NCI-H128 (cell line): ENCODE data around the gene SNX20.

ENCODE experiments used
- DNase-seq: peaks from one replicate; lab custom pipeline; 2025; ENCODE audit not compliant: unreplicated experiment; lab: John Stamatoyannopoulos, UW

Gene SNX20

DNA sequence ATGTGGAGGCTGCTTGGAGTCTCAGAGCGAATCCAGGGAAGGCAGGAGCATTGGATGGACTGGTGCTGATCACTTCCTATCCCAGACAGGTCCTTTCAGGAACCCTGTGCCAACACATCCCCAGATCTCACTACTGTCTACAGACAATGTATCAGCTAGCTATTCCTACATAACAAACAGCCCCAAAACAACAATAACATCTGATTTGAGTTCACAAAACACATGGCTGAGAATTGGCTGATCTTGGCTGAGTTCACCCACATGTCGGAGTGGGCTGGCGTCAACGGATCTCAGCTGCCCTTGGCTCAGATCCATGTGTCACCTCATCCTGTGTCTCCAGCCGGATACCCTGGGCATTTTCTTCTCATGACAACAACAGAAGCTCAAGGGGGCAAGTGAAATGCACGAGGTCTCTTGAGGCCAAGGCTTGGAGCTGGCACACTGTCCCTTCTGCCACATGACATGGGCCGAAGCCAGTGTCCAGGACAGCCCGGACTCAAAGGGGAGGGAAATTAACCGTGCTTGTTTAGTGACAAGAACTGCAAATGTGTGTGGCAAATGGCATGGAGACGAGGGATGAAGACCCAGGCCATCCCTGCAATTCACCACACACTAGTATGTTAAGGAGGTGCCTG is 18.7 kb downstream of the SNX20 start:
- no peak for DNase-seq

GRCh38 chr16:50659806-50660205 is 21.3 kb downstream of the SNX20 start:
- DNase-seq: no peak

DNA sequence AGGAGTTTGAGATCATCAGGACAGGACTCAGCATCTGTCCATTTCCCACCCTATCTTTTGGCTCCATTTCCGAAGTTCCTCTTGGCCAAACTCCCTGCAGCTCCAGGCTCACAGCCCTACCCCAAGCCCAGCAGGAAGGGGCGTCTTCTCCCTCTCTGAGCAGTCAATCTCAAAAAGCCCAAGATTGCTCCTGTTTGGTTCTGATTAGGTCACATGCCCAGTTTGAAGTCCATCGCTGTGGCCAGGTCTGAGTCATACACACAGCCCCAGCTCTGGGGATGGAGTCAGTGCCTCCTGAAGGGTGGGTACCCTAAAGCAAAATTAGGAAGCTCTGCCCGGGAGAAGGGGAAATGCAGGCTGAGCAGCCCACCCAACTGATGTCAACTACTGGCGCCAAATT is 23.9 kb downstream of the SNX20 start:
- no peak for DNase-seq

DNA sequence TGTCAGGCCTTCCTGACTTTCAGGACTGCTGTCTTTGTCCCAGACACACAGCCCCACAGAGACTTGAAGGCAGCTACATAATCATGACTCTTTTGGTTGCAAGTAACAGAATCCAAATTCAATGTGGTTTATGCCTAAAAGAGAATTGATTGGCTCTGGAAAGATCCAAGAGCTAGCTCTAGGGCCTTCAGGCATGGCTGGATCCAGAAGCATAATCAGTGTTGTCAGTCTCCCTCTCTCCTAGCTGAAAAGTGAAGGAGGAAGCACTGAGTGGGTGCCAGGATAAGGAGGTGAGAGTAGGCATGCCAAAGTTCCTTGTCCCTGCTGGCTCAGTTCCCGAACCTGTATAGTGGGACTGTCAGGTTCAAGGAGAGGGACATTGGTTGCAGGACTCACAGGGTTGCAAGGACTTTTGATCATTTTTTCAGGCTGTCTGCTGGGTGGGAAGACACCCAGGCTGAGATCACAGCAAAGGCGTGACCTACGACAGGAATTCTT is 25.5 kb downstream of the SNX20 start:
- DNase-seq: no peak

- DNase-seq: no peak
These were observed 27.2 kb downstream of the SNX20 start for GRCh38 chr16:50653633-50654519.

DNA sequence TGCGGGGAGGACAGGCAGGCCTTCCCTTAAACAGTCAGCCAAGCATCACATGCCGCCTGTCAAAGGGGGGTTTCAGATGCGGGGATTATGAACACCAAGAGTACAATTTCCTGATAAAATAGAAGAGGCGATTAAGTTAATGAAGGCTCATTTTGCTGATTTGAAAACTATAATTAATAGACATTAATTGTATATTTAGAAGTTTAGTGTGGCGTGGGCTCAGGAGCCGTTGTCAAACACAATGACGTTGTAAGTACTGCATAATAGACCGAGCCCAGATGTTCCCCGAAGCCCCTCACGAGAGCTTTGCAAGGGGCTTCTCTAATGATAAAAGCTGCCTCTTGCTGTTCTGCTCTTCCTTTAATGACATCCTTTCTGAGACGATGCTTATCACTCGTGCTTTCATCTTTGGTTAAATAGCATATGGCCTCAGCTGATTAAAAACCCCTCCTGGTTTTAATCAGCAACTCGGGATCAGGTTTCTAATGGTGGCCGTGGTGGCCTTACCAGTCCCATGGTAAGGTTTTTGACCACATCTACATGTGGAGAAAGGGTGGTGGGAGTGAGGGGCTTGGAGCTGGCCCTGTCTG is 28.2 kb downstream of the SNX20 start:
- DNase-seq: no peak

GRCh38 chr16:50651835-50652438 is 29.2 kb downstream of the SNX20 start:
- DNase-seq: no peak

DNA sequence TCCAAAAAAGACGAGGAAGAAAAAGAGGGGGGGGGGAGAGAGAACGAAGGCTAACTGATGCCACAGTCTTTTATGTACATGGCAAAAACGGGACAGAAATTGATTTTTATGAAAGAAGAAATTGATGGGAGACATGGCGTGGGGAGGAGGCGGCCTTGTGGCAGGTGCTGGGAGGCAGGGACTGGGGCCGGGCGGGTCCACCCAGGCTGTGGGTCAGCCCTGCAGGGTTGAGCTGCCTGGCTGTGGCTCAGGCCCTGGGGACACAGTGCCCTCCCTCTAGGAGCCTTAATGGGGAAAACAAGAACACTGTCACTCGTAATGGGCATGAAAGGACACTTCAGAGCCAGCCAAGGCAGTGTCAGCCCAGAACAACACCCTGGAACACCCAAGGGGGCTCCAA is 34.8 kb downstream of the SNX20 start:
- DNase-seq: no peak

GRCh38 chr16:50645563-50646220 is 35.4 kb downstream of the SNX20 start:
- no peak for DNase-seq

DNA sequence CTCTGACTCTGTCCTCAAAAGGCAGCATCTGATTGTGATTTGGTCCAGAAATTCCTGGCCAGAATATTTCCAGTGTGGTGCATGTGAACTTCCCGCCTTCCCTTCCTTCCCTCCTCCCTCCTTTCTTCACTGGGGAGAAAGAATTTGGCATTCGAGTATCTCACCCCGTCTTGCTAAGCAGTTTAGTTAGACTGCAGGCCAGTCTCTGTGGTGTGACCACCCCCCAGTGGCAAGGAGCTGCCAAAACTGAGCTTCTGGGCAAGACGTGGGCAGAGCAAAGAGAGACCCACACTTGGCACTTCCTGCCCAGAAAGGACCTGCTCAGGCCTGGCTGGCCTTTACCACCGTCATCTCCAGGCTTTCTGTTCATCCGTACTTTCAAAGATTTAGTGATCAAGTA is 36.4 kb downstream of the SNX20 start:
- DNase-seq: no peak

- no peak for DNase-seq
These were observed 36.9 kb downstream of the SNX20 start for GRCh38 chr16:50644245-50644644.

- DNase-seq: no peak
These were observed 37.9 kb downstream of the SNX20 start for GRCh38 chr16:50643192-50643591.

DNA sequence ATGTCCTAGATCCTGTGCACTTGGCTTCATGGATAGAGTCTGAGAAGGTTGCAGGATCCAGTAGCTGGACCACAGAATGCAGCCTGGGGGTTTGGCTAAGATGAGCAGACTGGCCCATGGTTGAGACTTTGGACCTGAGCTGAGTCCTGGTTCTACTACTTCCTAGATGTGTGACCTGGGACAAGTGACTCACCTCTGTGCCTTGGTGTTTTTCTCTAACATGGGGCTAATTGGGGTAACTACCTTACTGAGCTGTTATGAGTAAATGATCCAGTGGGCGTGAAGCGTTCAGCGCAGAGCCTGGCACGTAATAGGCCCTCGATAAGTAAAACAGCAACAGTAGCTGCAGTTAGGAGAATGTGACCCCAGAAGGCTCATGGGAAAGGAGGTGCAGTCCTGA is 38.8 kb downstream of the SNX20 start:
- no peak for DNase-seq

DNA sequence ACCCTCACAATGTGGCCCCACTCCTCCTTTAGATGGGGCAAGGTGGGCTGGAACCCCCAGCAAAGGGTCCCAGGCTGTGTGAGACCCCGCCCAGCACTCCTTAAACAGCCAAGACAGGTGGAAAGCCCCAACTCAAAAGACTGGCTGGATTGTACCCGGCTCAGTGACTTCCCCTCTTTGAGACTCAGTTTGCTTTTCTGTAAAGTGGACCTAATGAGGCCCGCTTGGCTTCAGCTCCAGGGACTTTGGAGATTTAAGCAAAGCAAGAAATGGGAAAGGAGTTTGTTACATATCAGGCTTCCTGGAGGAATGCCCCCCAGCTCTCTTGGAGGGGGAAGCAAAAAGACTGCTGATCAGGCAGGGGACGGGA is 39.3 kb downstream of the SNX20 start:
- no peak for DNase-seq

DNA sequence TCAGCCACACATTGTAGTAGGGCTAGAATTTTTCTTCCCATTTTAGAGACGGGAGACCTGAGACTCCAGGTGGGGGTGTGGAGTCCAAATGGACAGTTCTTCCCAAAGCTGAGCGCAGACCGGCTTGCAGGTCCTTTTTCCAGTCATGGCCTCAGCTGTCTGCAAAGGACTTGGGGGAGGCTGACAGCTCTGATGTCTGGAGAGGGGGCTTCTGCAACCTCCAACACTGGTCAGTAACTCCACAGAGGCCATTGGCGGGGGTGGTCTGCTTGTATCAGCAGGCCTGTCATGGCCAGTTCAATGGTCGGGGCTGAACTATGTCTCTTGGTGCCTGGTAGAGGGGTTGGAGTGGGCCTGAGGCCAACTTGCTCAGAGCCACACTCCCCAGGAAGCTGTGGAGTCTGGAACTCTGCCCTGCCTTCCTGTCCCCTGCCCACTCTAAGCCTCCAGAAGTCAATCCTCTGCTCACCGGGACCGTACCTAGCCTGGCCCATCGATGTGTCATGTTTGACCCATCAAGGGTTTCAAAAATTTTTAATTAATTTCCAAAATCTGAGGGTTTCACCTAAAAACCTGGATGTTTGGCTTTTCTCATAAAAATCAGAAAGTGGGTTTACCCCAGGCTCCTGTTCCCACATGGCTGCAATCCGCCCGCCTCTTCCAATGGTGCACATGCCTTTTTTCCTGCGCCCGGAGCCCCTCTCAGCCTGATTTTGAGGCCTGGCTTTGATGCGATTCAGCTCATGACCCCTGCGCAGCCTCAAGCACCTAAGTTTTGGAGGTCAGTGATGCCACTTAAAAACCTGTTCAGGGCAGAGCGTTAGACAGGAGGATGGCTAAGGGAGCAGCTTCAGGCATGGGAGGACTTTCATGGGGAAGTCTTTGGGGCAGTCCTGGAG is 39.9 kb downstream of the SNX20 start:
- no peak for DNase-seq

DNA sequence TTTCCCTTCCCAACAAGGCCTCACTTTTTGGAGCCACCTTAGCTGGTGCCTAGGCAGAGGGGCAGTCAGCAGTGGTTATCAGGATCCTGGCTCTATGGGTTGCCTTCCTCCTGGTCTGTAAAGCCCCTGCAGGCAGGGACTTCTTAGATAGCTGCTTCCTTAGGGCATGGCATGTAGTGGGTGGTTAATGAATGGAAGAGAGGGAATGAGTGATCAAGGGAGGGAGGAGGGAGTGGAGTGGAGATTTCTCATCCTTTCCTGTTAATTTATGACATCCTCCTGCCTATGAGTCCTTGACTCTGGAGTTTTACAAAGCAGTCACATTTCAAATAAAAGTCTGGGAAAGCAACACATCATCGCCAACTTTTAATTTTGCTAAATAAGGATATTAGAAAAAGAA is 40.7 kb downstream of the SNX20 start:
- DNase-seq: no peak

GRCh38 chr16:50638816-50639670 is 42.1 kb downstream of the SNX20 start:
- no peak for DNase-seq

- no peak for DNase-seq
These were observed 43.2 kb downstream of the SNX20 start for GRCh38 chr16:50637716-50638602.
